GM12878 (cell line): Measurements from ENCODE around the gene RARA. TPM values are rescaled to one million over a fixed set of nuclear protein-coding genes. Genes with fewer than 3 reads are reported as not detected.

Experiments used
- ATF7 ChIP-seq: fragments of 450-650 bp; IDR thresholded peaks from 2 replicates; pipeline ENCODE4 v1.6.1; 2016; ENCODE audit warnings: low read depth, mild to moderate bottlenecking
- CBX5 ChIP-seq: sonication (generic); IDR thresholded peaks from 2 replicates; pipeline ENCODE4 v1.6.1; 2016; ENCODE audit warnings: low read depth, moderate library complexity, mild to moderate bottlenecking, inconsistent platforms
- MXI1 ChIP-seq: fragments of 150-350 bp; IDR thresholded peaks from 2 replicates; pipeline ENCODE4 v1.6.1; 2011; ENCODE audit warnings: low read depth, mild to moderate bottlenecking, inconsistent platforms, low read length, improper control_type of control experiment
- NR2C2 ChIP-seq: IDR thresholded peaks from 2 replicates; pipeline ENCODE4 v1.6.1; 2011; ENCODE audit warnings: borderline replicate concordance, low read depth; ENCODE audit not compliant: control insufficient read depth, insufficient read length
- RB1 ChIP-seq: fragments of 450-650 bp; formaldehyde crosslinking; IDR thresholded peaks from 2 replicates; pipeline ENCODE4 v1.6.1; 2017; ENCODE audit warnings: mild to moderate bottlenecking, borderline replicate concordance
- RELA ChIP-seq: fragments of 450-650 bp; IDR thresholded peaks from 2 replicates; pipeline ENCODE4 v1.8.0; 2014; ENCODE audit warnings: borderline replicate concordance; ENCODE audit not compliant: partially characterized antibody
- SIN3A ChIP-seq: IDR thresholded peaks from 2 replicates; pipeline ENCODE4 v1.6.1; 2012; ENCODE audit warnings: low read depth, low read length, improper control_type of control experiment
- SPI1 ChIP-seq: IDR thresholded peaks from 2 replicates; pipeline ENCODE4 v1.6.1; 2011; ENCODE audit warnings: low read depth, mild to moderate bottlenecking, low read length, moderate library complexity, borderline replicate concordance; ENCODE audit not compliant: insufficient read depth
- SREBF1 ChIP-seq: IDR thresholded peaks from 2 replicates; pipeline ENCODE4 v1.6.1; 2012; ENCODE audit warnings: mild to moderate bottlenecking, low read length
- SRF ChIP-seq, 2 experiments: IDR thresholded peaks; 2 replicates each; pipeline ENCODE4 v1.6.1; 2011; ENCODE audit warnings: low read depth in 2 of 2, low read length in 2 of 2, mild to moderate bottlenecking in 1 of 2, moderate library complexity in 1 of 2
- YBX1 ChIP-seq: fragments of 450-650 bp; IDR thresholded peaks from 2 replicates; pipeline ENCODE4 v1.6.1; 2016; ENCODE audit warnings: antibody characterized with exemption
- ZBTB33 ChIP-seq: fragments of 450-650 bp; IDR thresholded peaks from 2 replicates; pipeline ENCODE4 v1.6.1; 2017; ENCODE audit warnings: mild to moderate bottlenecking
- ZNF384 ChIP-seq: IDR thresholded peaks from 2 replicates; pipeline ENCODE4 v1.6.1; 2012; ENCODE audit warnings: low read depth, mild to moderate bottlenecking, low read length, improper control_type of control experiment, borderline replicate concordance
- polyA plus RNA-seq, 11 experiments: library from polyadenylated mRNA; depleted of rRNA in 4 of 11; unstranded in 6 of 11; stranded (reverse) in 5 of 11; fragments of >200 nt; fragmentation: Nextera tagmentation in 4 of 11; fragmentation: Illumina TruSeq in 1 of 11; extraction: Ambion mirVana in 4 of 11; extraction: Trizol in 1 of 11; gene quantifications; 1 replicate in 1 of 11; 2 replicates in 10 of 11; pipeline versions ENCODE4 v1.2.1 to v1.2.3, GENCODE V29; 2011 to 2016; ENCODE audit warnings: inconsistent platforms in 2 of 11, missing spikeins in 2 of 11, low read depth in 1 of 11
- total RNA-seq, 4 experiments: library from RNA; depleted of rRNA in 3 of 4; stranded (reverse); fragments of >200 nt in 3 of 4; fragmentation: Illumina TruSeq in 1 of 4; extraction: Trizol in 1 of 4; gene quantifications; 2 replicates each; pipeline versions ENCODE4 v1.2.1 to v1.2.3, GENCODE V29; 2013 to 2021
- TF ChIP-seq, protein P1 (sequence below): IDR thresholded peaks from 2 replicates; pipeline ENCODE4 v1.6.1; 2011; ENCODE audit warnings: borderline replicate concordance, low read depth, mild to moderate bottlenecking, moderate library complexity, mixed read lengths, low read length; ENCODE audit not compliant: insufficient read depth; ENCODE audit errors: extremely low read length
- TF ChIP-seq, protein P2 (sequence below): IDR thresholded peaks from 2 replicates; pipeline ENCODE4 v1.6.1; 2012; ENCODE audit warnings: low read depth, low read length, improper control_type of control experiment
- TF ChIP-seq, protein P3 (sequence below): fragments of 450-650 bp; IDR thresholded peaks from 2 replicates; pipeline ENCODE4 v1.6.1; 2017; ENCODE audit warnings: mild to moderate bottlenecking, moderate library complexity
- TF ChIP-seq, protein P4 (sequence below): fragments of 450-650 bp; IDR thresholded peaks from 2 replicates; pipeline ENCODE4 v1.6.1; 2018; ENCODE audit warnings: mild to moderate bottlenecking, low read depth, moderate library complexity; ENCODE audit not compliant: partially characterized antibody
- TF ChIP-seq, protein P5 (sequence below): fragments of 450-650 bp; IDR thresholded peaks from 2 replicates; pipeline ENCODE4 v1.6.1; 2014; ENCODE audit warnings: mild to moderate bottlenecking

RARA gene
- total and polyA plus RNA-seq, 10 of the 15 experiments (the other 5 are each of a cell fraction or from before 2014, with no cell fraction given) = 0.13 to 33.6 (median 13.6) TPM

DNA sequence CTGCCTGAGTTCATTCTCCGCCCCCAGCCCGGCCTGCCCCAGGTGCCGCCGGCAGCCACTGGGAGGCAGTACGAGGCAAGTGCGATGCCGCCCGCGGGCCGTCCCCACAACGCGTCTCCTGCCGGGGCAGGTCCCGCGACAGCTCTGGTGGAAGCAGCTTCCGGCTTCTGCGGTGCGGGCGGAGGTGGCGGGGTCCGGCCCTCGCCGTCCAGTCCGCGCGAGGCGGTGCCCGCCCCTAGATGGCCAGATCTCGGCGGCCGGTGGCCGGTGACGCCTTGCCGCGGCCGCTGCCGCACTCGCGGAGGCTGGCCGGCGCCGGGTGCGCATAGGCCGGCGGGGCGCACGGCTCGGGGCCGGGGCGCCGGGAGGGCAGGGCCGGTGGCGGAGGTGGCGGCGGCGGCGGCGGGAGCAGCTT lies 53.7 kb downstream of the RARA start (continued):
- TF ChIP-seq SPI1 (no peak), ATF7 (no peak), RB1 (peak; percentile 80; the same call in 1 of the 2 replicates), CBX5 (no peak), NR2C2 (no peak), ZNF384 (no peak), SIN3A (peak; percentile 60; the same call in 1 of the 2 replicates), YBX1 (no peak), SRF (IDR thresholded peaks at IDR 0.05; ENCODE audit: low read depth in 2 of 2, low read length in 2 of 2) (0 out of 4 replicates have a peak, but pooled peaks of 1 of the 2 experiments have one; percentile 11), ZBTB33 (no peak), SREBF1 (no peak), RELA (no peak), MXI1 (0 out of 2 replicates have a peak, but pooled peaks have one; percentile 13)
- TF ChIP-seq, protein P1, sequence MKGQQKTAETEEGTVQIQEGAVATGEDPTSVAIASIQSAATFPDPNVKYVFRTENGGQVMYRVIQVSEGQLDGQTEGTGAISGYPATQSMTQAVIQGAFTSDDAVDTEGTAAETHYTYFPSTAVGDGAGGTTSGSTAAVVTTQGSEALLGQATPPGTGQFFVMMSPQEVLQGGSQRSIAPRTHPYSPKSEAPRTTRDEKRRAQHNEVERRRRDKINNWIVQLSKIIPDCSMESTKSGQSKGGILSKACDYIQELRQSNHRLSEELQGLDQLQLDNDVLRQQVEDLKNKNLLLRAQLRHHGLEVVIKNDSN = no peak
- TF ChIP-seq, protein P2, sequence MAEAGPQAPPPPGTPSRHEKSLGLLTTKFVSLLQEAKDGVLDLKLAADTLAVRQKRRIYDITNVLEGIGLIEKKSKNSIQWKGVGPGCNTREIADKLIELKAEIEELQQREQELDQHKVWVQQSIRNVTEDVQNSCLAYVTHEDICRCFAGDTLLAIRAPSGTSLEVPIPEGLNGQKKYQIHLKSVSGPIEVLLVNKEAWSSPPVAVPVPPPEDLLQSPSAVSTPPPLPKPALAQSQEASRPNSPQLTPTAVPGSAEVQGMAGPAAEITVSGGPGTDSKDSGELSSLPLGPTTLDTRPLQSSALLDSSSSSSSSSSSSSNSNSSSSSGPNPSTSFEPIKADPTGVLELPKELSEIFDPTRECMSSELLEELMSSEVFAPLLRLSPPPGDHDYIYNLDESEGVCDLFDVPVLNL = no peak
- TF ChIP-seq, protein P3, sequence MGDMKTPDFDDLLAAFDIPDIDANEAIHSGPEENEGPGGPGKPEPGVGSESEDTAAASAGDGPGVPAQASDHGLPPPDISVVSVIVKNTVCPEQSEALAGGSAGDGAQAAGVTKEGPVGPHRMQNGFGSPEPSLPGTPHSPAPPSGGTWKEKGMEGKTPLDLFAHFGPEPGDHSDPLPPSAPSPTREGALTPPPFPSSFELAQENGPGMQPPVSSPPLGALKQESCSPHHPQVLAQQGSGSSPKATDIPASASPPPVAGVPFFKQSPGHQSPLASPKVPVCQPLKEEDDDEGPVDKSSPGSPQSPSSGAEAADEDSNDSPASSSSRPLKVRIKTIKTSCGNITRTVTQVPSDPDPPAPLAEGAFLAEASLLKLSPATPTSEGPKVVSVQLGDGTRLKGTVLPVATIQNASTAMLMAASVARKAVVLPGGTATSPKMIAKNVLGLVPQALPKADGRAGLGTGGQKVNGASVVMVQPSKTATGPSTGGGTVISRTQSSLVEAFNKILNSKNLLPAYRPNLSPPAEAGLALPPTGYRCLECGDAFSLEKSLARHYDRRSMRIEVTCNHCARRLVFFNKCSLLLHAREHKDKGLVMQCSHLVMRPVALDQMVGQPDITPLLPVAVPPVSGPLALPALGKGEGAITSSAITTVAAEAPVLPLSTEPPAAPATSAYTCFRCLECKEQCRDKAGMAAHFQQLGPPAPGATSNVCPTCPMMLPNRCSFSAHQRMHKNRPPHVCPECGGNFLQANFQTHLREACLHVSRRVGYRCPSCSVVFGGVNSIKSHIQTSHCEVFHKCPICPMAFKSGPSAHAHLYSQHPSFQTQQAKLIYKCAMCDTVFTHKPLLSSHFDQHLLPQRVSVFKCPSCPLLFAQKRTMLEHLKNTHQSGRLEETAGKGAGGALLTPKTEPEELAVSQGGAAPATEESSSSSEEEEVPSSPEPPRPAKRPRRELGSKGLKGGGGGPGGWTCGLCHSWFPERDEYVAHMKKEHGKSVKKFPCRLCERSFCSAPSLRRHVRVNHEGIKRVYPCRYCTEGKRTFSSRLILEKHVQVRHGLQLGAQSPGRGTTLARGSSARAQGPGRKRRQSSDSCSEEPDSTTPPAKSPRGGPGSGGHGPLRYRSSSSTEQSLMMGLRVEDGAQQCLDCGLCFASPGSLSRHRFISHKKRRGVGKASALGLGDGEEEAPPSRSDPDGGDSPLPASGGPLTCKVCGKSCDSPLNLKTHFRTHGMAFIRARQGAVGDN = no peak
- TF ChIP-seq, protein P4, sequence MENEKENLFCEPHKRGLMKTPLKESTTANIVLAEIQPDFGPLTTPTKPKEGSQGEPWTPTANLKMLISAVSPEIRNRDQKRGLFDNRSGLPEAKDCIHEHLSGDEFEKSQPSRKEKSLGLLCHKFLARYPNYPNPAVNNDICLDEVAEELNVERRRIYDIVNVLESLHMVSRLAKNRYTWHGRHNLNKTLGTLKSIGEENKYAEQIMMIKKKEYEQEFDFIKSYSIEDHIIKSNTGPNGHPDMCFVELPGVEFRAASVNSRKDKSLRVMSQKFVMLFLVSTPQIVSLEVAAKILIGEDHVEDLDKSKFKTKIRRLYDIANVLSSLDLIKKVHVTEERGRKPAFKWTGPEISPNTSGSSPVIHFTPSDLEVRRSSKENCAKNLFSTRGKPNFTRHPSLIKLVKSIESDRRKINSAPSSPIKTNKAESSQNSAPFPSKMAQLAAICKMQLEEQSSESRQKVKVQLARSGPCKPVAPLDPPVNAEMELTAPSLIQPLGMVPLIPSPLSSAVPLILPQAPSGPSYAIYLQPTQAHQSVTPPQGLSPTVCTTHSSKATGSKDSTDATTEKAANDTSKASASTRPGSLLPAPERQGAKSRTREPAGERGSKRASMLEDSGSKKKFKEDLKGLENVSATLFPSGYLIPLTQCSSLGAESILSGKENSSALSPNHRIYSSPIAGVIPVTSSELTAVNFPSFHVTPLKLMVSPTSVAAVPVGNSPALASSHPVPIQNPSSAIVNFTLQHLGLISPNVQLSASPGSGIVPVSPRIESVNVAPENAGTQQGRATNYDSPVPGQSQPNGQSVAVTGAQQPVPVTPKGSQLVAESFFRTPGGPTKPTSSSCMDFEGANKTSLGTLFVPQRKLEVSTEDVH = no peak
- TF ChIP-seq, protein P5, sequence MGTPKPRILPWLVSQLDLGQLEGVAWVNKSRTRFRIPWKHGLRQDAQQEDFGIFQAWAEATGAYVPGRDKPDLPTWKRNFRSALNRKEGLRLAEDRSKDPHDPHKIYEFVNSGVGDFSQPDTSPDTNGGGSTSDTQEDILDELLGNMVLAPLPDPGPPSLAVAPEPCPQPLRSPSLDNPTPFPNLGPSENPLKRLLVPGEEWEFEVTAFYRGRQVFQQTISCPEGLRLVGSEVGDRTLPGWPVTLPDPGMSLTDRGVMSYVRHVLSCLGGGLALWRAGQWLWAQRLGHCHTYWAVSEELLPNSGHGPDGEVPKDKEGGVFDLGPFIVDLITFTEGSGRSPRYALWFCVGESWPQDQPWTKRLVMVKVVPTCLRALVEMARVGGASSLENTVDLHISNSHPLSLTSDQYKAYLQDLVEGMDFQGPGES = no peak
